DOHH2 (cell line): ENCODE measurements around the gene CCDC83.

ENCODE experiments used
- EZH2phosphoT487 ChIP-seq: fragments of 200-600 bp; sonication (generic); IDR thresholded peaks from 2 replicates; pipeline ENCODE4 v1.6.1; 2017; ENCODE audit warnings: borderline replicate concordance, mild to moderate bottlenecking, antibody characterized with exemption, low read length, moderate library complexity, mixed read lengths
- TF ChIP-seq, protein P1 (sequence below): fragments of 200-600 bp; sonication (generic); IDR thresholded peaks from one replicate; pipeline ENCODE4 v1.5.1; 2014; ENCODE audit warnings: antibody characterized with exemption, mild to moderate bottlenecking, low read depth, low read length; ENCODE audit not compliant: poor library complexity, severe bottlenecking

DNA sequence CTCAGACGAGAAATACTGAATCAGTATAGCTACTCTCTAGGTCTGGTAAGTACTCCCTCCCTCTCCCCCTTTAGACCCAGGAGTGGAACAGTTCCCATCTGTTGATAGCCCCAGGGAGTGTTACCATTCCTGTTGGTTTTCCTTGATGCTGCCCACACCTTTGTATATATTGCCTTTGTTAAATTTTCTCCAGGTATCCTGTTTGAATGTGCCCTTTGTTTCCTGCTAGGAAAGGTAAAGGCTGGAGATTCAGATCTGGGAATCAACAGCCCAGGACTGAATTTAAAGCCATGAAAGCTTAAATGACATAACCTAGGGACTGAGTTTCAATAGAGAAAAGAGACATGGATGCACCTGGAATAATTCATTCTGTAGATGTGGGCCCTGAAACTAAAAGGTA, 68.3 kb downstream of the CCDC83 start:
- TF ChIP-seq, protein P1, sequence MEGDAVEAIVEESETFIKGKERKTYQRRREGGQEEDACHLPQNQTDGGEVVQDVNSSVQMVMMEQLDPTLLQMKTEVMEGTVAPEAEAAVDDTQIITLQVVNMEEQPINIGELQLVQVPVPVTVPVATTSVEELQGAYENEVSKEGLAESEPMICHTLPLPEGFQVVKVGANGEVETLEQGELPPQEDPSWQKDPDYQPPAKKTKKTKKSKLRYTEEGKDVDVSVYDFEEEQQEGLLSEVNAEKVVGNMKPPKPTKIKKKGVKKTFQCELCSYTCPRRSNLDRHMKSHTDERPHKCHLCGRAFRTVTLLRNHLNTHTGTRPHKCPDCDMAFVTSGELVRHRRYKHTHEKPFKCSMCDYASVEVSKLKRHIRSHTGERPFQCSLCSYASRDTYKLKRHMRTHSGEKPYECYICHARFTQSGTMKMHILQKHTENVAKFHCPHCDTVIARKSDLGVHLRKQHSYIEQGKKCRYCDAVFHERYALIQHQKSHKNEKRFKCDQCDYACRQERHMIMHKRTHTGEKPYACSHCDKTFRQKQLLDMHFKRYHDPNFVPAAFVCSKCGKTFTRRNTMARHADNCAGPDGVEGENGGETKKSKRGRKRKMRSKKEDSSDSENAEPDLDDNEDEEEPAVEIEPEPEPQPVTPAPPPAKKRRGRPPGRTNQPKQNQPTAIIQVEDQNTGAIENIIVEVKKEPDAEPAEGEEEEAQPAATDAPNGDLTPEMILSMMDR, result no peak
- no peak for TF ChIP-seq EZH2phosphoT487
